GM18867 (cell line): ENCODE data around the gene NBEAL1.
"Not testable (repeated sequence)": the region's sequence is repeated elsewhere in the genome, so short reads cannot be mapped to it uniquely, and the experiment has no call there.

Source experiments
- ATAC-seq: cut with Tn5 transposase; IDR thresholded peaks from one replicate; pipeline ENCODE4 v1.9.1; 2021; ENCODE audit warnings: mild to moderate bottlenecking, moderate library complexity; ENCODE audit not compliant: unreplicated experiment

The NBEAL1 gene

DNA sequence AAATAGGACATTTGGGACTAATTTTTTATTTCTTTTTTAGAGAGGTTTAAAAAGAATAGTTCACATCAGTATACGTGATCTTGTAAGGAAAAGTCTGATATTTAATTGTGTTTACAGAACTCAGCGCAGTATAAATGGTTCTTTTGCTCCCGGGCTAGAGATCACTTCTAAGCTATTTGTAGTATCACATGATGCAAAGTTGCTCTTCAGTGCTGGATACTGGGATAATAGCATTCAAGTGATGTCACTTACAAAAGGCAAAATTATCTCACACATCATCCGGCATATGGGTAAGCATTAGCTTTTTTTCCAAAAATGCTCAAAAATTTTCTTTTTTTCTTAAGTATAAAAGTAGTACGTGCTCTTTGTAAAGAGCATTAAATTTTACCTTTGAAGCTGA is 186.8 kb downstream of the NBEAL1 start:
- ATAC-seq: no peak

DNA sequence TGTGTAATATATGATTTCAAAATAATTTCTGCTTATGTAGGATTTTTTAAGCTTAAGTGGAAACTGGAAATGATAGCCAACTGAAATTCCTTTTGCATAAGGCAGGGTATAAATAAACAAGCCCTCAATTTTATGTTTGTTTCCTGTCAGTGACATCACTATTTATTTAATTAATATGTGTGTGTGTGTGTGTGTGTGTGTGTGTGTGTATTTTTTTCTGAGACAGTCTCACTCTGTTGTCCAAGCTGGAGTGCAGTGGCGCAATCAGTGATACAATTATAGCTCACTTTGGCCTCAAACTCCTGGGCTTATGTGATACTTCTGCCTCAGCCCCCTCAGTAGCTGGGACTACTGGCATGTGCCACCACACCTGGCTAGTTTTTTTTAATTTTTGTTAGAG is 194.9 kb downstream of the NBEAL1 start:
- no peak for ATAC-seq

DNA sequence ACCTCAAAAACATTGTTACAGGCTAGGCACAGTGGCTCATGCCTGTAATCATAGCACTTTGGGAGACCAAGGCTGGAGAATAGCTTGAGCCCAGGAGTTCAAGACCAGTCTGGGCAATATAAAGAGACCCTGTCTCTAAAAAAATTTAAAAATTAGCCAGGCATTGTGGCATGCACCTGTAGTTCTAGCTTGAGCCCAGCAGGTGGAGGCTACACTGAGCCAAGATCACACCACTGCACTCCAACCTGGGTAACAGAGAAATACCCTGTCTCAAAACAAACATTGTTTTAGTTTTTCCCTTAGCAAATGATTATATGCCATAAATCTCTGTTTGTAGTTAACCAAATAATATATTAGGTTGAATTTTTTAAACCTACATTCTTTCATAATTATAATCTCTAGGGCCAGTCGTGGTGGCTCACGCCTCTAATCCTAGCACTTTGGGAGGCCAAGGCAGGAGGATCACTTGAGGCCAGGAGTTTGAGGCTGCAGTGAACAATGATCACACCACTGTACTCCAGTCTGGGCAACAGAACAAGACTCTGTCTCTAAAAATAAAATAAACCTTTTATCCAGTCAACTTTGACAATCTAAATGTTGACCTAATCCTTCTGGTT is 210.9 kb downstream of the NBEAL1 start:
- no peak for ATAC-seq

DNA sequence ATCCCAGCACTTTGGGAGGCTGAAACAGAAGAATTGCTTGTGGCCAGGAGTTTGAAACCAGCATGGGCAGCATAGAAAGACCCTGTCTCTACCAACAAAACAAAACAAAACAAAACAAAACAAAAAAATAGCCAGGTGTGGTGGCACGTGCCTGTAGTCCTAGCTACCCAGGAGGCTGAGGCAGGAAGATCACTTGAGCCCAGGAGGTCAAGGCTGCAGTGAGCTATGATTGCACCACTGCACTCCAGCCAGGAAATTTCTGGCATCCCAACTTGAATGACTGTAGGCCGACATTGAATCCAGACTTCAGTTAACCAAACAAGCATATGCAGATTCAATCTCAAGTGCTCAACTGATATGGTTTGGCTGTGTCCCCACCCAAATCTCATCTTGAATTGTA is 215.0 kb downstream of the NBEAL1 start:
- ATAC-seq: not testable (repeated sequence)

GRCh38 chr2:203237346-203238238 is 222.9 kb downstream of the NBEAL1 start:
- ATAC-seq: no peak

GRCh38 chr2:203238292-203238703 is 223.6 kb downstream of the NBEAL1 start:
- no peak for ATAC-seq

GRCh38 chr2:203238704-203239526 is 224.2 kb downstream of the NBEAL1 start, which contains the start of gene CYP20A1:
Gene CYP20A1, plus strand, starts transcription at chr2:203239018. Its CDS starts 45 bp downstream, at chr2:203239063.
- peak; percentile 90 for ATAC-seq

- ATAC-seq: no peak
These were observed 225.8 kb downstream of the NBEAL1 start for GRCh38 chr2:203240491-203240890.

- ATAC-seq: no peak
These were observed 227.8 kb downstream of the NBEAL1 start for GRCh38 chr2:203242518-203242917.

DNA sequence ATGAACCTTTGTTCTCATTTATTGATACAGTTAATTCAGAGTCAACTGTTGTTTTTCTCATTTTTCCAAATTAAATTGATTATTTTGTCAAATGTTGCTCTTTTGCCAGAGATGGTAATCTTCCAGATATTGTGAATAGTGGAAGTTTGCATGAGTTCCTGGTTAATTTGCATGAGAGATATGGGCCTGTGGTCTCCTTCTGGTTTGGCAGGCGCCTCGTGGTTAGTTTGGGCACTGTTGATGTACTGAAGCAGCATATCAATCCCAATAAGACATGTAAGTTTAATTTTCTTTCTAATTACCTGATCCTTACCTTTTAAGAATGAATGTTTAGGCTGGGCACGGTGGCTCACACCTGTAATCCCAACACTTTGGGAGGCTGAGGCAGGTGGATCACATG is 232.0 kb downstream of the NBEAL1 start:
- no peak for ATAC-seq

GRCh38 chr2:203252818-203253217 is 238.1 kb downstream of the NBEAL1 start:
- ATAC-seq: no peak

DNA sequence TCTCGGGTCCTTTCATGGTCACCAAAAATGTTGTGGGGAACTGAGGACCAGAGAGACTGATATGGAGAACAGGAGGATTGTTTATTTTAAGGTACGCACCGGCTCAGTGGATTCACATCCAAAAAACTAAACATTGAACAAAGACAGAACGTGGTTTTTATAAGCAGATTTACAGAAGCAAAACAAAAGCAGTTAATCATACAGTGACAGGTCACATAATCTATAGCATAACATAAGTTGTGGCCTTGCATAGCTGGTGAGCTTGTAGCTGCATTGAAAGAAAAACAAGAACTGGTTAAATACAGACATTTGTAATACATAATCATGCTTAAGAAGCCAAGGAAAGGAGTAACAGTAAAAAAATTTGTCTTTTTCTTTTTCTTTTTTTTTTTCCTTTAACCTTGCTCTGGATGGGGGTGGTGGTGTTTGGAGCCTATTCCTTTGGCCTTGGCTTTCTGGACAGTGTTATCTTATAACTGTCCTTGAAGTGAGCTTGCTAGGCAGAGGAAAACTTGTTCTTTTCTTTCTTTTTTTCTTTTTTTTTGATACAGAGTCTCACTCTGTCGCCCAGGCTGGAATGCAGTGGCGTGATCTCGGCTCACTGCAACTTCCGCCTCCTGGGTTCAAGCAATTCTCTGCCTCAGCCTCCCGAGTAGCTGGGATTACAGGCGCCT is 238.9 kb downstream of the NBEAL1 start:
- ATAC-seq: not testable (repeated sequence)

GRCh38 chr2:203261326-203262159 is 246.9 kb downstream of the NBEAL1 start:
- ATAC-seq: no peak
